Smooth muscle cell (in vitro differentiated cells): ENCODE data around the gene TTLL5. TPM values are rescaled to one million over a fixed set of nuclear protein-coding genes. Genes with fewer than 3 reads are reported as not detected.

Source experiments
- DNase-seq: peaks from one replicate; lab custom pipeline; 2025; ENCODE audit not compliant: unreplicated experiment; lab: John Stamatoyannopoulos, UW
- H2AFZ ChIP-seq: fragments of 200-600 bp; sonication (generic); 2 replicates; pipeline ENCODE4 v1.6.0; 2016; ENCODE audit warnings: antibody characterized with exemption, low read depth, mild to moderate bottlenecking
- H3F3A ChIP-seq: fragments of 200-600 bp; sonication (generic); 2 replicates; pipeline ENCODE4 v1.6.0; 2017; ENCODE audit warnings: antibody characterized with exemption, low read depth
- H3K27ac ChIP-seq: fragments of 200-600 bp; sonication (generic); 2 replicates; pipeline ENCODE4 v1.5.1; 2016; ENCODE audit warnings: low read depth, mild to moderate bottlenecking
- H3K27me3 ChIP-seq: fragments of 200-600 bp; sonication (generic); 2 replicates; pipeline ENCODE4 v1.6.1; 2016; ENCODE audit warnings: low read depth, mild to moderate bottlenecking
- H3K36me3 ChIP-seq: fragments of 200-600 bp; sonication (generic); 2 replicates; pipeline ENCODE4 v1.5.1; 2016; ENCODE audit warnings: low read depth
- H3K4me1 ChIP-seq: fragments of 200-600 bp; sonication (generic); 2 replicates; pipeline ENCODE4 v1.5.1; 2016; ENCODE audit warnings: low read depth
- H3K4me2 ChIP-seq: fragments of 200-600 bp; sonication (generic); 2 replicates; pipeline ENCODE4 v1.6.0; 2016; ENCODE audit warnings: mild to moderate bottlenecking
- H3K4me3 ChIP-seq: fragments of 200-600 bp; sonication (generic); 2 replicates; pipeline ENCODE4 v1.5.1; 2016; ENCODE audit warnings: mild to moderate bottlenecking
- H3K79me2 ChIP-seq: fragments of 200-600 bp; sonication (generic); 2 replicates; pipeline ENCODE4 v1.6.0; 2016; ENCODE audit warnings: low read depth, mild to moderate bottlenecking
- H3K9ac ChIP-seq: fragments of 200-600 bp; sonication (generic); 2 replicates; pipeline ENCODE4 v1.6.0; 2016; ENCODE audit warnings: low read depth
- H3K9me3 ChIP-seq: fragments of 200-600 bp; sonication (generic); replicated peaks from 2 replicates; pipeline ENCODE4 v1.5.1; 2016; ENCODE audit warnings: low read depth
- H4K20me1 ChIP-seq: fragments of 200-600 bp; sonication (generic); 2 replicates; pipeline ENCODE4 v1.6.0; 2016; ENCODE audit warnings: low read depth
- CTCF ChIP-seq: fragments of 200-600 bp; sonication (generic); IDR thresholded peaks from 2 replicates; pipeline ENCODE4 v1.5.1; 2017; ENCODE audit warnings: borderline replicate concordance, mild to moderate bottlenecking, antibody characterized with exemption; ENCODE audit not compliant: insufficient read depth, poor library complexity, severe bottlenecking
- WGBS: methylation state at CpG from one replicate; pipeline ENCODE4 v1.1.7; 2016; ENCODE audit warnings: low lambda C conversion rate; 5-methylcytosine and 5-hydroxymethylcytosine counted together
- polyA plus RNA-seq: library from polyadenylated mRNA; unstranded; fragments of >200 nt; fragmentation: Nextera tagmentation; extraction: Ambion mirVana; gene quantifications from 2 replicates; pipeline ENCODE4 v1.2.1, GENCODE V29; 2016
- total RNA-seq: library from RNA; depleted of rRNA; stranded (reverse); fragments of >200 nt; gene quantifications from 2 replicates; pipeline ENCODE4 v1.2.3, GENCODE V29; 2014

The TTLL5 gene
- total and polyA plus RNA-seq, 2 experiments from 2014 or later: 12.6 to 38.0 TPM

- peak overlapping the region; percentile 89 for H3K4me3 ChIP-seq
These were observed 318.9 kb downstream of the TTLL5 start for GRCh38 chr14:75979648-75980565.

GRCh38 chr14:75980856-75981255 lies 319.8 kb downstream of the TTLL5 start:
- Histone ChIP-seq H3K4me1 (peaks cover 16% of the 10 kb centered on the region), H3K4me2 (peak overlapping the region; percentile 95), H4K20me1 (peaks cover 20% of the 10 kb centered on the region), H3K9me3 (no peaks in the 10 kb centered on the region), H3K79me2 (peaks cover 51% of the 10 kb centered on the region), H3K27ac (peak overlapping the region; percentile 79), H3K4me3 (peak overlapping the region; percentile 89), H2AFZ (no peak overlapping the region), H3K27me3 (no peaks in the 10 kb centered on the region), H3K36me3 (no peaks in the 10 kb centered on the region), H3K9ac (peak overlapping the region; percentile 30), H3F3A (no peaks in the 10 kb centered on the region)
- WGBS: 73% methylated on average over 8 of the region's 8 CpGs
- no peak for TF ChIP-seq CTCF
- no peak for DNase-seq

More at GRCh38 chr14:75979648-75980565, 318.9 kb downstream of the TTLL5 start:
- H3K27ac ChIP-seq: no peak overlapping the region
- H3K4me1 ChIP-seq: peaks cover 16% of the 10 kb centered on the region
- H3K27me3 ChIP-seq: no peaks in the 10 kb centered on the region
- H2AFZ ChIP-seq: no peak overlapping the region
- H3K9me3 ChIP-seq: no peaks in the 10 kb centered on the region
- H3K36me3 ChIP-seq: no peaks in the 10 kb centered on the region
- peak overlapping the region; percentile 30 for H3K9ac ChIP-seq
- peaks cover 24% of the 10 kb centered on the region for H4K20me1 ChIP-seq
- WGBS: 71% methylated on average over 23 of the region's 27 CpGs
- peaks cover 58% of the 10 kb centered on the region for H3K79me2 ChIP-seq
- TF ChIP-seq CTCF: no peak
- H3F3A ChIP-seq: no peaks in the 10 kb centered on the region
- peak overlapping the region; percentile 95 for H3K4me2 ChIP-seq
- no peak for DNase-seq

GRCh38 chr14:75981426-75982265 lies 320.6 kb downstream of the TTLL5 start, which contains the start of gene TGFB3:
TGFB3 (minus strand) TSS chr14:75981995; CDS start chr14:75980893, 1,102 bp downstream.
- peaks cover 17% of the 10 kb centered on the region for H3K4me1 ChIP-seq
- 1% methylated on average over 23 of the region's 26 CpGs for WGBS

More at GRCh38 chr14:75981426-75982265, 320.6 kb downstream of the TTLL5 start, which contains the start of gene TGFB3:
- H3F3A ChIP-seq: no peaks in the 10 kb centered on the region
- peak within 1 kb of the TSS; percentile 79 for H3K27ac ChIP-seq
- peak within 1 kb of the TSS; percentile 88 for H3K9ac ChIP-seq
- H3K27me3 ChIP-seq: no peaks in the 10 kb centered on the region
- H3K9me3 ChIP-seq: no peaks in the 10 kb centered on the region
- H3K36me3 ChIP-seq: no peaks in the 10 kb centered on the region
- DNase-seq: peak; percentile 84
- H3K4me3 ChIP-seq: peak within 1 kb of the TSS; percentile 89
- H4K20me1 ChIP-seq: peaks cover 14% of the 10 kb centered on the region
- H2AFZ ChIP-seq: peak within 1 kb of the TSS; percentile 87
- peak within 1 kb of the TSS; percentile 95 for H3K4me2 ChIP-seq
- peaks cover 50% of the 10 kb centered on the region for H3K79me2 ChIP-seq
- no peak for TF ChIP-seq CTCF
